NCI-H460 (cell line): ENCODE results near the gene CYP27C1. TPM values are rescaled to one million over a fixed set of nuclear protein-coding genes. Genes with fewer than 3 reads are reported as not detected.
"Not testable (repeated sequence)": the region's sequence is repeated elsewhere in the genome, so short reads cannot be mapped to it uniquely, and the experiment has no call there.

ENCODE experiments used
- DNase-seq: peaks from one replicate; pipeline ENCODE4 v3.0.0-alpha.2; 2016; ENCODE audit warnings: low read depth; ENCODE audit errors: extremely low read depth
- total RNA-seq: library from RNA; depleted of rRNA; stranded (reverse); fragments of >200 nt; shearing (Covaris generic); gene quantifications from 2 replicates; pipeline ENCODE4 v1.2.3, GENCODE V29; 2014

CYP27C1 gene
- total RNA-seq, 1 experiment from 2014 or later = not detected

GRCh38 chr2:127175041-127175721 lies 44.9 kb downstream of the CYP27C1 start:
- no peak for DNase-seq

GRCh38 chr2:127174640-127175039 lies 45.5 kb downstream of the CYP27C1 start:
- no peak for DNase-seq

GRCh38 chr2:127174136-127174535 lies 46.0 kb downstream of the CYP27C1 start:
- no peak for DNase-seq

- no peak for DNase-seq
Observed at GRCh38 chr2:127173057-127173456, 47.0 kb downstream of the CYP27C1 start.

- no peak for DNase-seq
Observed at GRCh38 chr2:127172306-127172705, 47.8 kb downstream of the CYP27C1 start.

DNA sequence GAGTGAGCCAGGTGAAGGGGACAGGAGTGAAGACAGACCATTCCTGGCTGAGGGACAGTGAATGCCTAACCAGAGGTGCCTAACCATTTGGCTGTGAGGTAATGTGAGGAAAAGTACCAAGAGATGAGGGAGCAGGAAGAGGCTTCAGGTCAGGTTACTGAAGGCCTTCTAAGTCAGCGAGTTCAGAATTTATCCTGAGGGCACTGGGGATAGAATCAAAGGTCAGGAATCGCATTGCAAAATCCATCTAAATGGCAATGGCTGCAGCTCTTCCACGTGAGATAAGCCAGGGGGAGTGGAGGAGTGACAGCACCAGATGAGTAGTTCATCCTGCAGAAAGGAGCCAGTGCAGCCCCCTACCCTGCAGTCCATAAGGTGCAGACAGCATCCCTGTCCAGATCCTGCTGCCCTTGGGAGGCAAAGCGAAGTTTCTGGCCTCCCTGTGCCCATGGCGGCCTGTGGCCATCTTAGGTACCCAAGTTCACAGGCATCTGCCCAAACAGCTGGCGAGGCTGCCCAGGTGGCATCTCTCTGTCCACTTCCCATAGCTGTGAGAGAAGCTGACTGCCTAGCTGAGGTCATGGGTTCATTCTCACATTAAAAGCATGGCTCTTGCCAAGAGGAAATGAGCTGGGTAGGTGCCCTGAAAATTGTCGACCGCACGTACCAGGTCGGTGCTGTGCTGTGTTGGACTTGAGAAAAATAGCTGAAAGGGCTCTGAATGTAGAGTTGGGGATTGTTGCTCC lies 49.5 kb downstream of the CYP27C1 start:
- DNase-seq = no peak

DNA sequence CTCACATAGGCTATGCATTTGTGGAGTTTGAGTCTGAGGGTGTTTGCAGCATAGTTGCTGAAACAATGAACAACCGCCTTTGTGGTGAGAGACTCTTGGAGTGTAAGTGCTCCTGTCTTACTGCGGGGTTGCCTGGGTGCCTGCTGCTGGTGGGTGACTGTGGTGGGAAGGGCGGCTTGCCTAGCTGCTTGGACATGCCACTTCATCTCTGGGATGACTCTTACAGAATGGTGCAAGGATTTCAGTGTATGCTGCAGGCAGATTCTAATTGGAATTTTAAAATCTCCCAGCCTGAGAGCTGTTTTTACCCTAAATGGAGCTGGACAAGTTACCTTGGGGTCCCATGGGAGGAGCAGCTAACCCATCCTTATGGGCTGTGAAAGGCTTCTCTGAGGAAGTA lies 50.1 kb downstream of the CYP27C1 start:
- DNase-seq = no peak

DNA sequence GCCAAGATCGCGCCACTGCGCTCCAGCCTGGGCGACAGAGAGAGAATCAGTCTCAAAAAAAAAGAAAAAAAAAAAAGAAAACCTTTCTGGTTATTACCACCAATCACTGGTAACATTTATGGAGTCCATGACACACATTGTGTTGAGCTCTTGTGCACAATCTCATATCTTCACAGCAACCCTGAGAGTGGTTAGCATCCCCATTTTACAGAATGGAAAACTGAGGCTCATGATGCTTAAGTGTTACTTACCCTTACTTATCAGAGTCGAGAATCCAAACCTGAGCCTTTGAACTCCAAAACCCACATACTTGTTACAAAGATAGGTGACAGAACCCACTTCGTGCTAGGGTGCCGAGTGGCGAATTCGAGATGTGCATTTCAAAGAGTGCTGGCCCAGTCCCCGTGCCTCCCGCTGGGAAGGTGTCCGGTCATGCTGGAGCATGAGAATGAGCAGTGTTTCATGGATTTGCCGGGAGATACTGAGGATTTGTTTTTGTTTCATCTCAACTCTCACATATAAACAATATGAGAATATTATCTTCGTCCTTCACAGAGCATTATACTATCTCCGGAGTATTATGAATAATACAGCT lies 50.9 kb downstream of the CYP27C1 start:
- no peak for DNase-seq

GRCh38 chr2:127166231-127166860 lies 53.8 kb downstream of the CYP27C1 start:
- no peak for DNase-seq

DNA sequence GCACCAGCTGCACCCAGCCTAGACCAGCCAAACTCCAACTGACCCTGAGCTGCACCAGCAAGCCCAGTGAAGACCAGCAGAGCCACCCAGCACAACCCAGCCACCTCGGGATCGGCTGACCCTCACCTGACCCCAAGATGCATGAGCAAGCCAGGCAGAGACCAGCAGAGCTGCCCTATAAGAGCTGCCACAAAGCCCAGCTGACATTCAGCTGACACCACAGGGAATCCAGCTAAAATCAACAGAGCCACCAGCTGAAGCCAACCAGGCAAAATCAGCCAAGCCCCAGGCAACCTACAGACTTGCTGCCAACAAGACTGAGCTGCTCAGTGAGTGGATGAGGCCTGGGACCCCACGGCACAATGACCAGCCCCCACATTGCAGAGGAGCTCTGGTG lies 54.6 kb downstream of the CYP27C1 start:
- no peak for DNase-seq

DNA sequence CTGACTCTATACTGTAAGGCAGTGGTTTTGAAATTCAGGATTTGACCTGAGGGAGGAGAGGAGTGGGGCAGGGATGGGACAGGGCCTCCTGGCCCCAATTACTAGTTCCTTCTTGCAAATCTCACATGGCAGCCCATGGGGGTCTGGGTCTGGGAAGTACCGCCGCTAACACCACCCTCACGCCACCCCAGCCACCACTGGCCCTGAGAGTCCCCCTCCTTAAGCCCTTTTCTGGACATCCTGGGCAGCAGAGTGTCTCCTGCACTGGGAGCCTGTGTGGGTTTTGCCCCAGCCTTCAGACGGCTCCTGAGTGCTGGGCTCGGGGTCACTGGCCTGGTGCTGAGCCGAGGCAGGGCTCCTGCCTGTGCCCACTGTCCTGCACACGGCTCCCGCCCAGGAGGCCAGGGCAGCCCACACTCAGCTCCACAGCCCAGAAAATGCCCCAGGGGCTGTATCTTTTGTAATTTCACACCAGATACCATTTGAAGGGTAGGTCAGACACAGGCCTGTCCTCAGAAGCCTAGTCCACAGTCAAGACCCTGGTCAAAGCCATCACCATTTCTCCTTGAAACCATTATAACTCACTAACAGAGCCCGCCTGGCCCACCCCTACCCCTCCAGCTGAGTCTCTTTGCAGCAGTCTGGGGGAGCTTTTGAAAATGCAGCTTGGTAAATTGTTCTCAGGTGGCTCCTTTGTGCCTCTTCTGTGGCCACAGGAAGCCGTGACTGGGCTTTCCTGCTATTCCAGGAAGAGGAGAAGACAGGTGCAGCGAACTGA lies 55.1 kb downstream of the CYP27C1 start:
- no peak for DNase-seq

GRCh38 chr2:127163921-127164320 lies 56.2 kb downstream of the CYP27C1 start:
- DNase-seq = no peak

DNA sequence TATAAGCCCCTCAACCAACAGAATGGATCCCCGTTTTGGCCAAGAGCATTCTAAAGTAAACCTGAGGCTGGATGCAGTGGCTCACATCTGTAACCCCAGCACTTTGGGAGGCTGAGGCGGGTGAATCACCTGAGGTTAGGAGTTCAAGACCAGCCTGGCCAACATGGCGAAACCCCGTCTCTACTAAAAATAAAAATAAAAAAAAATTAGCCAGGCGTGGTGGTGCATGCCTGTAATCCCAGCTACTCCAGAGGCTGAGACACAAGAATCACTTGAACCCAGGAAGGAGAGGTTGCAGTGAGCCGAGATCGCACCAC lies 57.1 kb downstream of the CYP27C1 start:
- DNase-seq = not testable (repeated sequence)

GRCh38 chr2:127162261-127163089 lies 57.6 kb downstream of the CYP27C1 start:
- no peak for DNase-seq

DNA sequence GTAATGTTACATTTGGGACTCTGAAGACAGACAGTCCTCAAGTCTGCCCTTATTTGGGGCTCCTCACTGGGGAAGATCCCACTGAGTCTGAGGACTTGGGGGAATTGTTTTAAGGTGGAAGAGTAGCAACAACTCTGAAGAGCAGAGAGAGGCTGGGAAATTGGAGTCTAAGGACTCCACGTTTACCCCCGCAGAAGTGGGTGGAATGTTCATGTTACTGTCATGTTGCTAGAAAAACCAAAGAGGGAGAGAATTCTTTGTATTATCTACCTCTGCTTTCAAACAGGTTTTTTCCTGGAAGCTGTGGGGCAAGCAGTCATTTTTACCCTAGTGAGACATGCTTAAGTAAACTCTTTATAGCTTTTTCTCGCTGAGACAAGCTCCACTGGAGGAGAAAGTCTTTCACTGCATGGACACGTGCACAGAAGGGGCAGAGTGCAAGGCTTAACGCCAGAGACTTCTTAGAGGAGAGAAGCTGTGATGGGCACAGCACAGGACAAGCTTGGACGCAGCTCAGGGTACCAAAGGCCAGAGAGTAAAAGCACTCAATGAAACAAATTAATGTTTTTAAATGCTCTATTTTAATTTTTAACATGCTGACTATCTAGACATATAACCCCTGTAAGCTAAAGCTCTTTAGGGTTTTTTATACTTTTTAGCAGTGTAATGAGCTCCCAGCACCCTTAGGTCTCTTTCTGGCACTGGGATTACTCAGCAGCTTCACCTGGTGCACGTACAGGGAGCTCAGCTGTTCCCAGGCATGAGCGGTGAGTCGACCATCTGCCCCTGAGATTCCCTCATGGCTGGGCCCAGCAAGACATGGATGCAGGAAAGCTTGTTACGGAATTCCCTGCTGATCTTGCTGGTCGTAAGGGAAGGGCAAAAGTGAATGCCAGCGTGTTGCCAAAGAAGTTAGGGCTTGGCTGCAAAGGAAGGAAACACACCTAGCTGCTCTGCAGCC lies 58.6 kb downstream of the CYP27C1 start:
- no peak for DNase-seq

GRCh38 chr2:127160676-127161075 lies 59.4 kb downstream of the CYP27C1 start:
- no peak for DNase-seq

GRCh38 chr2:127159543-127159942 lies 60.6 kb downstream of the CYP27C1 start:
- no peak for DNase-seq

GRCh38 chr2:127158614-127159290 lies 61.3 kb downstream of the CYP27C1 start:
- no peak for DNase-seq
